ENCODE data around the gene FRMPD2.

DNA sequence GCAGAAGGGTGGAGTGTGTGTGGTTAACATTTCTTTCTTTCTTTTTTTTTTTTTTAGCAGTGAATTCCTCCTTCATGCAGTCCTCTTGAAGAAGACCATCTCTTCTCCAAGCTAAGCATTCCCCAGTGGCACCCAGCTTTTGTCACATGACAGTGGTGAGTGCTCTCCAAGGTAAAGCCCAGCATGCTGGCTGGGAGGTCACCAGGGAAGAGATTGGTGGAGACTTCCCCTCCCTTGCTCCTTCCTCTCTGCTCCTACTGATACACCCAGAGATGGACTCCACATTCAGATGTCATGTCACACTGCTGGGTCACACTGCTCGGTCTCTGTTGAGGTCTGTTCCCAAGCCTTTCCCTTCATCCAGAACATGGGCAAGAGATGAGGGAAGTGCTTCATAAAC lies 55.3 kb downstream of the FRMPD2 start:
- TF ChIP-seq CTCF (IDR thresholded peaks at IDR 0.05) (no peak), POLR2A (IDR thresholded peaks at IDR 0.05) (no peak)

Data from sigmoid colon (tissue), 3 donors.